HG03457 (cell line): Measurements from ENCODE around the gene RAB8B.

Experiments used
- ATAC-seq: cut with Tn5 transposase; IDR thresholded peaks from one replicate; pipeline ENCODE4 v1.9.1; 2021; ENCODE audit warnings: moderate number of reproducible peaks; ENCODE audit not compliant: unreplicated experiment

RAB8B gene

DNA sequence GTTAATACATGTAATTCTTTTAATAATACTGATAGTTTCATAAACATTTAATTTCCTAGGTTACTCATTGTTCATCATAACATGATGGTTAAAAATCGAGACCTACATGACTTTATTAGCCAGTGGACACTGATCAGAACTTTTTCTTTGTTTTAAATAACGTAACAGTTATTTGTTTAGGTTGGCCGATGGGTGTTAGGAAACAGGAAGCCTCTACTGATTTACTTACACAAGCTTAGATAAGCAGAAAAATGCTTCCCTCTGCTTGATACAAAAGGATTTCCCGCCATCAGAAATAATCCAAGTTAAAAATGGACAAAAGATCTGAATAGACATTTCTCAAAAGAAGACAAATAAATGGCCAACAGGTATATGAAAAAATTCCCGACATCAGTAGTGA, 71.4 kb downstream of the RAB8B start:
- no peak for ATAC-seq

DNA sequence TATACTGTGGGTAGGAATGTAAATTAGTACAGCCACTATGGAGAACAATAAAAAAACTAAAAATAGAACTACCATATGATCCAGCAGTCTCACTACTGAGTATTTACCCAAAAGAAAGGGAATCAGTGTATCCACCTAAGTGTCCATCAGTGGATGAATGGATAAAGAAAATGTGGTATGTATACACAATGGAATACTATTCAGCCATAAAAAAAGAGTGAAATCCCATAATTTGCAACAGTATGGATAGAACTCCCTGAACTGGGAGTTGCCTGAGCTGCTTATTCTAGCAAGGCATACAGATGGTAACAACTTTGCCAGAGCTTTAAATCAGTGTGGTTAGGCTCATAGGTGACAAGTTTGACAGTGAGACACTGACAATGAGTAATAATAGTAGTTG, 71.9 kb downstream of the RAB8B start:
- ATAC-seq: no peak

DNA sequence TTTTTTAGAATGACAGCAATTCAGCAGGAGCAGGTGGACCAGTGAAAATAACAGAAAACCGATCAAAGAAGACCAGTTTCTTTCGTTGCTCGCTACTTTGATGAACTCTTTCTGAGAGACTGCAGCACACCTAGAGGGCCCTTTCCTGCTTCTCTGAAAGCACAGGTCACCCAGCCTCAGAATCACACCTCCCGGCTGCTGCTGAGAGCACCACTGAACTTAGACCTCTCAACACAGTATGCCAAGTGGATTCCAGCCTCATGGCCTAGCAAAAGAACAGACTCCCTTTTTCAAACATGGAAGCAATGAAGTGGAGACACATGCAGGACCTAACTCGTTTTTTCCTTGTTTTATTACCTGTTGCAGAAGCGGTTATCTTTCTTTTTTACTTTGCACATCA, 74.1 kb downstream of the RAB8B start:
- no peak for ATAC-seq

DNA sequence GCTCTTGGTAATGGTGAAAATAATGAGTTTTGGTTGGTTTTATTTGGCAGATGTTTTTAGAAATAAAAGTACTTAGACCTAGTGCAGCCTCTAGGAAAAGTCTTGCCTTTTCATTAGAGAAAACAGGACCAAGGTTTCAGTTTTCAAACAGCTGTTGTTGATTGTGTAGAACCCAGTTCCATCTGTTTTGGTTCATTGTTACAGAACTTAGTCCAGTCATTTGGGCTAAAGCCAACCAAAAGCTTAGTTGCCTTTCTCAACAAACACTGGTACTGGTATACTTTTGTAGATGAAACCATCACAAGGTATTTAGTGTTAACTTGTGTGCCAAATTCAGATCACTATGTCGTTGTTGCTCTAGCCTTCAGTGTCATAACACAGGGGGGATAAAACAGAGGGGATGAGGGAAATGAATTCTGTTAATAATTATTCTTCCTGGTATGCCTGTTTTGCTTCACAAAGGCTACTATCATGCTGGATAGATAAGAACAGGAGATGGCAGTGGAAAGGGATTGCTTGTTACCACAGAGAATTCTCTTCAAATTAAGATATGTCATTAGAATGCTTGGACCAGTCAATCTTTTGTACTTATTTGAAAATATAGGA, 75.4 kb downstream of the RAB8B start:
- ATAC-seq: no peak

DNA sequence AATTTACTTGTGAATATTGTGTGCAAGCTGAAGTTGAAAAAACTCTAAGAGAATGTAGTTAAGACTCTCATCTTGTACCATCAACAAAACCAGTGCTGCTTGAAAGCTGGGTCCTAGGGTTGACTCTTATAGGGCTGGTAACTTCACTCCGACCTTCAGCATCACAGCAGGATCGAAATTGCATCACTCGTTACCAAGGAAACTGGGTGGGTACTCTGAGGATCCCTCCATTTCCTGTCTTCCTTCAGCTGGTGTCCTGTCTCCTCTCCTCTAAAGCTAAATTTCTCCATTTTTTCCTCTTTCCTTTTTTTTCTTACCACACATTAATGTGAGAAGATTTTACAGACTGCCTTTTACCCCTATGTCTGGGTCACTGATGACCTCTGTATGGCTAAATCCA, 85.0 kb downstream of the RAB8B start:
- ATAC-seq: no peak

DNA sequence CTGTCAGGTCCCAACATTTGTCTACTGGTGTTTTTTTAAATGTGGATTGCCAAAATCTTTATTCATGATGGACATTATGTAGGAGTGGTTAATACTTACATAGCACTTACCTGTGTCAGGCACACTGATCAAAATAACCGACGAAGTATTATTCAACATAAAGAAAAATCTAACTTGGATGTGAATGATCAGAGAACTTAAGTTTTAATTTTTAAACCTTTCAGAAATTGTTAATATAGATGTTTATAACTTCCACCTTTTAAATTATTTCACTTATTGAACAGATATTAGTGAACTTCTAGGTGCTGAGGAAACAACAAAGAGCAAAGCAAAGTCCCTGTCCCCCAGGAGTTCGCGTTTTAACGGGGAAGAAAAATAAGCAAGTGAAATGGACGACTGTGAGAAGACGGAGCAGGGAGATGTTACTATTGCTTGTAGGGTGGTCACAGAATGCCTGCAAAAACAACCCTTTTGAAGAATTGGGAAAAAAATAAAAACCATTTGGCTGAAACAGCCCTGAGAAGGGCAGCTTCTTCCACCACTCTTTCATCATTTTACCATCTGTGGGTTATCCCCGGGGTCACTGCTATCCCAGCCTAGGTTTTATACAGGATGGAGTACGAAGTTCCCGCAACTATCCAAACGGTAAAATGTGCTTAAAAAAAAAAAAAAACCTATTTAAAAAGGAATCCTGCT, 87.1 kb downstream of the RAB8B start:
- ATAC-seq: no peak

DNA sequence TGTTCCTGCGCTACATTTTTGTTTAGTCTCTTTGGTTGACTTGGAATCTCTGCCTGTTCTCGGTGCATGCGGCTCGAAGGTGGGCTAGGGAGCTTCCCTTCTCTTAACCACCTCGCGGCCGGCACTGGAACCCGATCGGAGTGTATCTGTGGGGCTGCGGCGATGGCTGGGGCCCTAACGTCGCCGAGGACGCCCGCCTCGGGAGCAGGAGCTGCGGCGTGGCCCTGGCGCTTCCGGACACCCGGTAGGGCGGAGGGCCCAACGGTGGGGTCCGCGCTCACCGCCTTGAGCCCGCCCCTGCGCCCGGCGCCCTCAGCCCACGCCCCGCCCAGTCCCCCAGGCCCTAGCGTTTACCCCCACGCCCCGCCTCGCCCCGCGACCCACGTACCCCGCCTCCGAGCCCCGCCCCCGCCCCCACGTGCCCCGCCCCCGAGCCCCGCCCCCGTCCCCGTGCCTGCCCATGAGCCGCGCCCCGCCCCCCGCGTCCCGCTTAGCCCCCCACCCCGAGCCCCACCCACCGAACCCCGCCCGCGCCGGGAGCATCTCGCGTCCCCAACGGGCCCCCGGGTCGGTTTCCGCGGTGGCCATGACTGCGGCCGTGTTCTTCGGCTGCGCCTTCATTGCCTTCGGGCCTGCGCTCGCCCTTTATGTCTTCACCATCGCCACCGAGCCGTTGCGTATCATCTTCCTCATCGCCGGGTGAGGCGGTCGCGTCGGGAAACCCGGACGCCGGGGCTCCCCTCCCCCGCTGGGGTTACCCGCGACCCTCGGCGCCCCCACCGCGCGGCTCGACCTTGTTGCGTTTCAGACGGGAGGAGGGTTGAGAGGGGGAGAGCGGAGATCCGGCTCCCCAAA, 87.9 kb downstream of the RAB8B start, which contains the start of gene APH1B:
APH1B (plus strand) TSS at position 568 of the 855 bp plus-strand sequence; CDS start at position 587, 19 bp downstream.
- ATAC-seq: no peak

DNA sequence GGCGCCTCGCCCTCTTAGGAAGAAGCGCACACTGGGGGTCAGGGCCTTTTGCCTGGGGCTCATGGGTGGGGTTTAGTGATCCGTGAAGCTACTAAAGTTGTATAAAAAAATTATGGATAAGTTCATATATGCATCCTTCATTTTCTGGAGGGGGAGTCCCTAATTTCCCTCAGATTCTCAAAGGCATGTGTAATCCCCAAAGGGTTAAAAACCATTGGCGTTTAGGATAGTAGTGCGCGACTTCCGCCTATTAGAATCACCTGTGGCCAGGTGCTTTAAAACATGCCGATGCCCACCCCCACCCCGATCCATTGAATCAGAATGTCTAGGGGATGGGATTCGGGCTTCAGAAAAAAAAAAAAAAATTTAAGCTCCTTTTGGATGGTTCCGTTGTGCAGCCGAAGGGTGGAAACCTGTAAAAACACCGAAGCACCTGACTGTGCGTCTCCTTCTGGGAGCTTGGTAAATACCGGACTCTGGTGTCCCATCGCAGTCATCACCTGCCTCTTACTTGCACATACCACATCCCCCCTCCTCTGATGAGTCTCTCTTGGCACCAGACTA, 88.6 kb downstream of the RAB8B start:
- ATAC-seq: no peak

DNA sequence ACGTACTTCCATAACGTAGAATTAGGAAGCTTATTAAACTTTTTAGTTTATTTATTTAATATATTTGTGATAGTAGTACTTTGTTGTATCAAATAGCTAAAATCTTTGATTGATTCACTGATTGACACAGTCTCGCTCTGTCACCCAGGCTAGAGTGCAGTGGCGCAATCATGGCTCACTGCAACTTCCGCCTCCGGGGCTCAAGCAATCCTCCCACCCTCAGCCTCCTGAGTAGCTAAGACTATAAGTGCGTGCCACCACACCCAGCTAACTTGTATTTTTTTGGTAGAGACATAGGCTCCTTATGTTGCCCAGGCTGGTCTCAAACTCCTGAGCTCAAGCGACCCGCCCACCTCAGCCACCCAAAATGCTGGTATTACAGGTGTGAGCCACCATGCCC, 93.7 kb downstream of the RAB8B start:
- no peak for ATAC-seq

DNA sequence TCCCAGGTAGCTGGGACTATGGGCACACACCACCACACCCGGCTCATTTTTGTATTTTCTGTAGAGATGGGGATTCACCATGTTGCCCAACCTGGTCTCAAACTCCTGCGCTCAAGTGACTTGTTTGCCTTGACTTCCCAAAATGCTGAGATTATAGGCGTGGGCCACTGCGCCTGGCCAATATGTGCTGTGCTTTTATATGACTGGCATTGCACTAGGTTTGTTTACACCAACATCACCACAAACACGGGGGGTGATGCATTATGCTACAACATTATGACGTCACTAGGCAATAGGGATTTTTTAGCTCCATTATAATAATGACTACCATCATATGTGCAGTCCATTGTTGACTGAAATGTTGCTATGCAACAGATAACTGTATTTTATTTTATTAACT, 94.9 kb downstream of the RAB8B start:
- ATAC-seq: no peak

DNA sequence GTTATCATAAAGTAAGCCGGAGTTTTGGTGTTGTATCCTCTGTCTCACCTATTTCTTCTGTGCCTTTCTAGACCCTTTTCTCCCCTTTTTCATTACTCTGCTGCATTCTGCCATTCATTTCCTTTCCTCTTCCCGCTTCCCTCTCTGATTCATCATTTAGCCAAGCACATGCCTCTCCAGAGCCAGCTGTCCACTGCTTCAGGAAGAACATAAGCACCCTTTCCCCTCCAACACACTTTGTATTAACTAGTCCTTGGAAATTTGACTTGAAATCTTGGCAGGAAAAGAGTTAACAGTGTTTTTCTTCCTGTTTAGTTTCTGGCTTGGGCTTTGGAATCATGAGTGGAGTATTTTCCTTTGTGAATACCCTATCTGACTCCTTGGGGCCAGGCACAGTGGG, 97.7 kb downstream of the RAB8B start:
- no peak for ATAC-seq

DNA sequence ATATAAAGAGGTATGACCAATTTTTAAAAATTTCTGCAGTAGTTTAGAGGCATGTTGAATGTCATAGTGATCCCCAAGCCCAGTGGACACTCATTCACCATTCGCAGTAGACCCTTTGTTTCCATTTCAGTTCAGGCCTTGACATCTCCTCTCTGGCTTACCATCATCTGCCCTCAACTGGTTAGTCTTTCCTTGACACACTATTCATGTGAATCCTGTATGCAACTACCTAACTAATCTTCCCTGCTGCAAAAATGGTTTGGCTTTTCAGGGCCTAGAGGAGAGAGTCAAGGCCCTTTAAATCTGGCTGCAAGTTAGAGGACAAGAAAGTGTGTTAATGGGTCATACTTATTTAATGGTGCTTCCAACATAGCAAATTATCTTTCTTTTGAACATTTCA, 98.9 kb downstream of the RAB8B start:
- ATAC-seq: no peak

DNA sequence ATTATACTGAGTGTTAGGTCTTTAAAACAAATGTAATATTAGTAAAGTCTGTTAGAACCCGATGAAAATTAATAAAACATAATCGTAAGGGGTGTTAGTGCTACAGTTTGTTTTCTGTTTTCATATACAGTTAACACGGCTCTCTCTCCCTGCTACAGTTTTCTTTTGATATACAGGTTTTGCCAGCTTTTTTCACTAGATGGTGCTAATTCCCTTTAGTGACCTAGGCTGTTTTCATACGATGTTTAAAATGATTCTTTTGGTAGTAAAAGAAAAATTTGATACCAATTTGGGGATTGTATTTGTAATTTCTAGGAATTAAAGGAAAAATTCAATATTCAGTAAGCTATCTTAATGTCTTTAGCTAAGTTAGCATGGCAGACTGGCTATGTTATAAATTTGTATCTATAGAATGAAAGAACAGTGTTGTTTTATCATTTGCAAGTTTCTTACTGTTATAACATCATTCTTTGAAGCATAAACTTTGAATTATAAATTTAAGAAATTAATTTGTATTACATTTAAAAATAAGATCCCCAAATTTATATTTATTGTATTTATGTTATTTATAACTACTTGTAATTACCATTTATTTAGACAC, 99.5 kb downstream of the RAB8B start:
- no peak for ATAC-seq

DNA sequence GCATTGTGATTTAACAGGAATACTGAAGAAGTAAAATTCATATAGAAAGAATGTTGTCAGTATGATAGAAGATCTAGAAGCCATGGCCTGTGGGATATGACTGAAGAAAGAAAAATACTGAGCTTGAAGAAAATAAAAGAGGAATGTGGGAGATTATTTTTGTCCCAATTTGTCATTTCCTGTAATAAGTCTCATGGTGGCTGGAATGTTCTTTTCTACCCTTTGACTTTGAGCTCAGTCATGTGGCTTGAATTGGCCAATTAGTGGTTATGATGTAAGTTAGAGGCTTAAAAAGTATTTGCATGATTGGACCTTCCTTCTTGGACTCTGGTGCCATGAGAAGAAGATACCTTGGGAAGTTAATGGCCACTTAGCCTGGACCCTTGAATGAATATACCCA, 102.1 kb downstream of the RAB8B start:
- ATAC-seq: no peak

DNA sequence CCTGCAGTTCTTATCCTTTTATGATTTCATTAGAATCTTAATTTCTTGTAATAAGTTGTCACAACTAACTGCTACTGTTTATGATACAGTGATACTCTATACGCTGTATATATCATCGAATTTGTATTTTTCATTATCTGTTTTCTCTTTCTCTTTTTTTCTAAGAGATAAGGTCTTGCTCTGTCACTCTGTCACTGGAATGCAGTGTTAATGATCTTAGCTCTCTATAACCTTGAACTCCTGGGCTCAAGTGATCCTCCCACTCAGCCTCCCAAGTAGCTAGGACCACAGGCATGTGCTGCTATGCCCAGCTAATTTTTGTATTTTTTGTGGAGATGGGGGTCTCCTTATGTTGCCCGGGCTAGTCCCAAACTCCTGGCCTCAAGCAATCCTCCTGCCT, 102.8 kb downstream of the RAB8B start:
- no peak for ATAC-seq

DNA sequence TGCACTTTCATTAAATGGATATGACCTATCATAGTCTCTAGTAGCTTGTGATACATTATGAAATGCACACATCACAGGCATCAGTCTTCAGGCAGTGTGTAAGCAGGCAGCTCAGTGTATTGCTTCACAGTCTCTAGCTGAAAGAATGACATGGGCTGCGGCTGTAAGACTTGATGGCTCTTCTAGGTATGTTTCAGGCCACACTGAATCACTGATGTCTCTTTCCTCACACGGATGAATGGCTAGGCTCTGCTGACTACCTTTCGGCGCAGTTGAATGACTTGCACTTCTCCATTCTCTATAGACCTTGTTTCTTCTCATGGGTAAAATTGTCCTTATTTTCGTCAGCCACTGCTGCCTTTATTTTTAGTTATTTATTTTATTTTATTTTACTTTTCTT, 103.4 kb downstream of the RAB8B start:
- ATAC-seq: no peak

DNA sequence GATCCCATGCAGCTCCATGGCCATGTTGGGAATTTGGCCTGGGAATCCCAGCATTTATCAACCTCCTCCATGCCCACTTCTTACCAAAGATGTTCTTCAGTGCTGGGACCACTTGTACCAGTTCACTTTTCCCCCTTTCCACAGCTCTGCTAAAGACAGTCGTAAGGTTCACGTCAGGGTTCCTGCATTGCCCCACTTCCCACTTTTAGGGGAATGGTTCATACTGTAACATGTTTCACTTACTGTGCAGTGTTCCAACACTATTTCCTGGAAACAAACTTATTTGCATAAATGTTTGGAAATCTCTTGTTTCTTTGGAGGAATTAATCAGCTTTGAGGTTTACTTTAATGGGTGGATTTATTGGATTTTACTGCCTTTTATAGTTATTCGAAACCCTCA, 105.0 kb downstream of the RAB8B start:
- no peak for ATAC-seq

DNA sequence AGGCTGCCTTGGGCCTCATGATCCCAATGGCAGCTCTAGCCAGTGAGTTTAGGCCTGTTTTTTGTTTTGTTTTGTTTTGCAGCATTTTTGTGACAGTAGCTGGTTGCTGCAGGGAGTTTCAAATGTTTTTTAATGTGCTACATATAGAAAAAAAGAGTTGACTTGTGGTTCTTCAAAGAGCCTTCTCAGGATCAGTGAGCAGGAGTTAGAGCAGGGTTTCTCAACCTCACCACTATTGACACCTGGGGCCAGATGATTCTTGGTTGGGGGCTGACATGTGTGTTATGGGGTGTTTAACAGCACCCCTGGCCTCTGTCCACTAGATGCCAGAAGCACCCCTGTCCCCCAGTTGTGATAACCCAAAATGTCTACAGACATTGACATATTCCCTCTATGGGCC, 105.9 kb downstream of the RAB8B start:
- ATAC-seq: no peak

DNA sequence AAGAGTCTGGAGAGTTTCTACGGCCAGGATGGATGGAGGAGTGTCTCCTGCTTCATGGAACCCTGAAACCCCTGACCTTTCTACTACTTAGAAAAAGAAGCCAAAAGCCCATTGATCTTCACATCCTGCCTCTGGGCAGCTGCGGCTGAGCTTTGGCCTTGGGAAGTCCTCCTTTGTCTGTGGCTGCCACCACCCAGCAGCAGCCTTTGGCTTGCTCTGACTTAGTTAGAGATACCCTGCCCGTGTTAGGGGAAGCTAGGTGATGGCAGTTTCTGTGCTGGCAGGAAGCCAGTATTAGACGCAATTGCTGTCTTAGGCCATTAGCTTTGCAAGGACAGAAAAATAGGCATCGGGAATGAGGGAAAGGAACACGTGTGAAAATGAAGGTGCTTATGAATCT, 106.8 kb downstream of the RAB8B start:
- no peak for ATAC-seq

DNA sequence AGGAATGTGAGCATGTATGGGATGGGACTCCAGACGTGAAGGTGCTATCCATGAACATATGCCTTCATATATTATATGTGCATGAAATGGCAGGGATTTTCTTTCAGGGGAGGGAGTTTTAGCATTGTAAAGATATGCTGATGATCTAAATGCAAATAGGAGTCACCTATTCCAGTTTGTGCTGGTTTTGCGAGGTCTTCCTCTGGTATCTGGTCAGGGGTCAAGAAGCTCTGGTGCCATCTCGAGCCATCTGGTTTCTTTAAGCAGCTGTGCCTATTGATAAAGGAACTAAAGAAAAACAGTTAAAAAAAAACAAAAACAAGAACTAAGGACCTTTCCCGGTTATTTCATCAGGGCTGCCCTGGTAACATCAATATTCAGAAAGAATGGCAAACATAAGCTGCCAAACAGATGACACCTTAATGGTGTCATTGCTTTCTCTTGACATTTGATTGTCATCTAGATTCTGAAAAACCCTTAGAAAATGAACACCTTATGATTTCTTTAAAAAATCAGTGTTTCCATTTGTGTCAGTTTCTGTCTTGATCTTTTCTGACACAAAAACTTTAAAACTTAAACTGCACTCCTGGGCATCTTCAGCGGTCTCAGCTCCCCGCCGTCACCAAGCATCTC, 110.7 kb downstream of the RAB8B start:
- ATAC-seq: no peak

DNA sequence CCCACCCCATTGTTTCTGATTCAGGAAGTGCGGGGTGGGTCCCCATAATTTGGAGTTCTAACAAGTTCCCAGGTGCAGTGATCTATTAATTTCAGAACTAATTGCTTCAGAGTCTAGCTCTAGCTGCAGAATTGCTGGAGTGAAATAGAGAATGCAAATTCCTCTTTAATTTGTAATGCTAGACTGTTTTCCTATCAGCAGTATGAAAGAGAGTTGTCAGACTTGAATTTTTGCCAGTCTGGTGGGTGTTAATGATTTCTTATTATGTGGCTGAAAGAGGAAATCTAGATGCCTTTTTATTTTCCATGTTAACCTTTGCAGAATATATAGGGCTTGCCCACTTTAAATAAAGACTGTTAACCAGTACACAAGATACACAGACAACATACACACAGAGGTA, 111.7 kb downstream of the RAB8B start:
- no peak for ATAC-seq
